Upper lobe of left lung (tissue), 4 donors: ENCODE measurements around the gene CCL22.

Experiments
- CTCF ChIP-seq, 6 experiments: fragments of 450-650 bp in 4 of 6; fragments of 200-600 bp in 2 of 6; sonication (generic) in 2 of 6; IDR thresholded peaks; one replicate each; pipeline ENCODE4 v1.5.1; 2016 to 2019; ENCODE audit warnings: antibody characterized with exemption in 6 of 6
- EP300 ChIP-seq, 4 donors: sonication (generic); formaldehyde crosslinking; IDR thresholded peaks; one replicate each; pipeline ENCODE4 v1.5.1; 2017; ENCODE audit warnings: antibody characterized with exemption in 4 of 4, control low read depth in 2 of 4
- POLR2AphosphoS5 ChIP-seq, 2 donors: sonication (generic); formaldehyde crosslinking; IDR thresholded peaks; one replicate each; pipeline ENCODE4 v1.5.1; 2017; ENCODE audit warnings: antibody characterized with exemption in 2 of 2

- no peak for TF ChIP-seq CTCF (IDR thresholded peaks at IDR 0.05)
- no peak for TF ChIP-seq POLR2AphosphoS5 (IDR thresholded peaks at IDR 0.05)
- no peak for TF ChIP-seq EP300 (IDR thresholded peaks at IDR 0.05)
Observed at GRCh38 chr16:57324749-57325148, 33.8 kb upstream of the CCL22 start.
